ENCODE measurements around the gene MYL3.

MYL3 gene

DNA sequence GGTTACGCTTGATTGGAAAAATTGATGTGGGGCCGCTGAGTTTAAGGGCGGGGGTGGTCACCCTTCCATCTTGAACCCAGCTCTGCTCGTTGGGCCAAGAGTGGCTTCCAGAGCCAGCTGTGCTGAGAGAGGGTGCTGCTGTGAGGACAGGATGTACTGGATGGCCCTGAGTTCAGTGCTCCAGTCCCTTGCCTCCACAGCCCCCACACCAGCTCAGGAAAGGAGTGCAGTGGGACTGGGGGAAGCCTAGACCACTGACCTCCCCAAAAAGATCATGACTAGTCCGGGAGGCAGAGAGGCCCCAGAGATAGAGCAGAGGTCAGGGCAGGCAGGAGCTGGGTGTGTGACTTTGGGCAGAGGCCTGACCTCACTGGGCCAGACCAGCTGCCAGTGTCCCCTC is 10.3 kb upstream of the MYL3 start:
- H3K27ac ChIP-seq (replicated peaks), result no peak overlapping the region
- H3K27me3 ChIP-seq (ENCODE audit: insufficient read depth, poor library complexity, severe bottlenecking), result peaks cover 7% of the 10 kb centered on the region
- TF ChIP-seq POLR2AphosphoS5 (IDR thresholded peaks at IDR 0.05; ENCODE audit: low read depth), result no peak
- no peak for TF ChIP-seq GABPA (IDR thresholded peaks at IDR 0.05; ENCODE audit: low read depth)
- TF ChIP-seq, protein P1, sequence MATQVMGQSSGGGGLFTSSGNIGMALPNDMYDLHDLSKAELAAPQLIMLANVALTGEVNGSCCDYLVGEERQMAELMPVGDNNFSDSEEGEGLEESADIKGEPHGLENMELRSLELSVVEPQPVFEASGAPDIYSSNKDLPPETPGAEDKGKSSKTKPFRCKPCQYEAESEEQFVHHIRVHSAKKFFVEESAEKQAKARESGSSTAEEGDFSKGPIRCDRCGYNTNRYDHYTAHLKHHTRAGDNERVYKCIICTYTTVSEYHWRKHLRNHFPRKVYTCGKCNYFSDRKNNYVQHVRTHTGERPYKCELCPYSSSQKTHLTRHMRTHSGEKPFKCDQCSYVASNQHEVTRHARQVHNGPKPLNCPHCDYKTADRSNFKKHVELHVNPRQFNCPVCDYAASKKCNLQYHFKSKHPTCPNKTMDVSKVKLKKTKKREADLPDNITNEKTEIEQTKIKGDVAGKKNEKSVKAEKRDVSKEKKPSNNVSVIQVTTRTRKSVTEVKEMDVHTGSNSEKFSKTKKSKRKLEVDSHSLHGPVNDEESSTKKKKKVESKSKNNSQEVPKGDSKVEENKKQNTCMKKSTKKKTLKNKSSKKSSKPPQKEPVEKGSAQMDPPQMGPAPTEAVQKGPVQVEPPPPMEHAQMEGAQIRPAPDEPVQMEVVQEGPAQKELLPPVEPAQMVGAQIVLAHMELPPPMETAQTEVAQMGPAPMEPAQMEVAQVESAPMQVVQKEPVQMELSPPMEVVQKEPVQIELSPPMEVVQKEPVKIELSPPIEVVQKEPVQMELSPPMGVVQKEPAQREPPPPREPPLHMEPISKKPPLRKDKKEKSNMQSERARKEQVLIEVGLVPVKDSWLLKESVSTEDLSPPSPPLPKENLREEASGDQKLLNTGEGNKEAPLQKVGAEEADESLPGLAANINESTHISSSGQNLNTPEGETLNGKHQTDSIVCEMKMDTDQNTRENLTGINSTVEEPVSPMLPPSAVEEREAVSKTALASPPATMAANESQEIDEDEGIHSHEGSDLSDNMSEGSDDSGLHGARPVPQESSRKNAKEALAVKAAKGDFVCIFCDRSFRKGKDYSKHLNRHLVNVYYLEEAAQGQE (IDR thresholded peaks at IDR 0.05; ENCODE audit: insufficient replicate concordance, low read depth), result no peak
- no peak for TF ChIP-seq SPI1 (IDR thresholded peaks at IDR 0.05; ENCODE audit: borderline replicate concordance, low read depth)
- TF ChIP-seq, protein P2, sequence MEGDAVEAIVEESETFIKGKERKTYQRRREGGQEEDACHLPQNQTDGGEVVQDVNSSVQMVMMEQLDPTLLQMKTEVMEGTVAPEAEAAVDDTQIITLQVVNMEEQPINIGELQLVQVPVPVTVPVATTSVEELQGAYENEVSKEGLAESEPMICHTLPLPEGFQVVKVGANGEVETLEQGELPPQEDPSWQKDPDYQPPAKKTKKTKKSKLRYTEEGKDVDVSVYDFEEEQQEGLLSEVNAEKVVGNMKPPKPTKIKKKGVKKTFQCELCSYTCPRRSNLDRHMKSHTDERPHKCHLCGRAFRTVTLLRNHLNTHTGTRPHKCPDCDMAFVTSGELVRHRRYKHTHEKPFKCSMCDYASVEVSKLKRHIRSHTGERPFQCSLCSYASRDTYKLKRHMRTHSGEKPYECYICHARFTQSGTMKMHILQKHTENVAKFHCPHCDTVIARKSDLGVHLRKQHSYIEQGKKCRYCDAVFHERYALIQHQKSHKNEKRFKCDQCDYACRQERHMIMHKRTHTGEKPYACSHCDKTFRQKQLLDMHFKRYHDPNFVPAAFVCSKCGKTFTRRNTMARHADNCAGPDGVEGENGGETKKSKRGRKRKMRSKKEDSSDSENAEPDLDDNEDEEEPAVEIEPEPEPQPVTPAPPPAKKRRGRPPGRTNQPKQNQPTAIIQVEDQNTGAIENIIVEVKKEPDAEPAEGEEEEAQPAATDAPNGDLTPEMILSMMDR (IDR thresholded peaks at IDR 0.05; ENCODE audit: insufficient read depth, low read length), result no peak
- H3K4me3 ChIP-seq (replicated peaks; ENCODE audit: insufficient read depth, low read length), result no peak overlapping the region
- no peak for DNase-seq (ENCODE audit: low read depth in 1 of 2, low spot score in 1 of 2)

GRCh38 chr3:46871222-46871621 is 8.0 kb upstream of the MYL3 start:
- TF ChIP-seq, protein P2 (IDR thresholded peaks at IDR 0.05; ENCODE audit: insufficient read depth, low read length), result no peak
- no peak for TF ChIP-seq GABPA (IDR thresholded peaks at IDR 0.05; ENCODE audit: low read depth)
- TF ChIP-seq, protein P1 (IDR thresholded peaks at IDR 0.05; ENCODE audit: insufficient replicate concordance, low read depth), result no peak
- no peak for TF ChIP-seq POLR2AphosphoS5 (IDR thresholded peaks at IDR 0.05; ENCODE audit: low read depth)
- TF ChIP-seq SPI1 (IDR thresholded peaks at IDR 0.05; ENCODE audit: borderline replicate concordance, low read depth), result no peak
- no peak for DNase-seq (ENCODE audit: low read depth in 1 of 2, low spot score in 1 of 2)
- Histone ChIP-seq H3K27me3 (ENCODE audit: insufficient read depth, poor library complexity, severe bottlenecking) (peaks cover 7% of the 10 kb centered on the region), H3K4me3 (replicated peaks; ENCODE audit: insufficient read depth, low read length) (no peak overlapping the region), H3K27ac (replicated peaks) (no peak overlapping the region)

DNA sequence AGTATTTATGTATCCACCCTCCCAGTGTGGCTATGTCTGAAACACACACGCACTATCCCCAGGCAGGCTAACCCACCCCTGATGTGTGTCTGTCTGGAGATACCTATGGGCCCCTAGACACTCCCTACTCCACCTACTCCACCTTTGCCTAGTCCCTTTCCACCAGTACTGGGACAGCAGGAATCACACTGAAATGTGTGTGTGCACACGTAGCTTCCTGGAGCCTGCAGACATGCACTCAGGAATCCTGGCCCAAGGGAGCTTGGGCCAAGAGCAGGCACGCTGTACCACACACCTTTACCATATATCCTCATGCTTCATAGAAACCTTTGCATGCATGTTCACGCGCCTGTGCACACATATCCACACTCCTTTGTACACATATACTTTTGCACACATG is 7.4 kb upstream of the MYL3 start:
- Histone ChIP-seq H3K27me3 (ENCODE audit: insufficient read depth, poor library complexity, severe bottlenecking) (peaks cover 7% of the 10 kb centered on the region), H3K4me3 (replicated peaks; ENCODE audit: insufficient read depth, low read length) (no peak overlapping the region), H3K27ac (replicated peaks) (no peak overlapping the region)
- TF ChIP-seq POLR2AphosphoS5 (IDR thresholded peaks at IDR 0.05; ENCODE audit: low read depth), result no peak
- TF ChIP-seq SPI1 (IDR thresholded peaks at IDR 0.05; ENCODE audit: borderline replicate concordance, low read depth), result no peak
- TF ChIP-seq GABPA (IDR thresholded peaks at IDR 0.05; ENCODE audit: low read depth), result no peak
- no peak for DNase-seq (ENCODE audit: low read depth in 1 of 2, low spot score in 1 of 2)

- TF ChIP-seq, protein P2 (IDR thresholded peaks at IDR 0.05; ENCODE audit: insufficient read depth, low read length), result no peak
- no peak for TF ChIP-seq POLR2AphosphoS5 (IDR thresholded peaks at IDR 0.05; ENCODE audit: low read depth)
- Histone ChIP-seq H3K27me3 (ENCODE audit: insufficient read depth, poor library complexity, severe bottlenecking) (peaks cover 2% of the 10 kb centered on the region), H3K4me3 (replicated peaks; ENCODE audit: insufficient read depth, low read length) (no peak overlapping the region), H3K27ac (replicated peaks) (no peak overlapping the region)
- DNase-seq (ENCODE audit: low read depth in 1 of 2, low spot score in 1 of 2), result no peak
Observed at GRCh38 chr3:46869440-46869839, 6.2 kb upstream of the MYL3 start.
